Stimulated activated effector memory CD8-positive, alpha-beta T cell treated with anti-CD3 and anti-CD28 coated beads, Interleukin-12 subunit alpha, Interleukin-12 subunit beta, amount 100 ng/mL, for 72 hours (primary cell): ENCODE measurements around the gene DLG5.

ENCODE experiments used
- ATAC-seq: fragments of 150-1000 bp; cut with Tn5 transposase; 2 replicates; pipeline ENCODE4 v1.10.0; 2021
- DNase-seq, 2 donors: peaks; one replicate each; pipeline ENCODE4 v3.0.0; 2021 to 2022; ENCODE audit warnings: low spot score in 2 of 2
- H3K27ac Mint-ChIP-seq: one replicate; pipeline ENCODE4 v1.8.0; 2022; ENCODE audit warnings: mild to moderate bottlenecking, mixed read lengths
- H3K36me3 Mint-ChIP-seq: one replicate; pipeline ENCODE4 v1.8.0; 2022; ENCODE audit warnings: mild to moderate bottlenecking, mixed read lengths
- H3K4me1 Mint-ChIP-seq: one replicate; pipeline ENCODE4 v1.8.0; 2022; ENCODE audit warnings: mixed read lengths
- H3K4me3 Mint-ChIP-seq: one replicate; pipeline ENCODE4 v1.8.0; 2022; ENCODE audit warnings: mild to moderate bottlenecking, mixed read lengths
- H3K9me3 Mint-ChIP-seq: one replicate; pipeline ENCODE4 v1.8.0; 2022; ENCODE audit warnings: mixed read lengths

DLG5 gene

GRCh38 chr10:77861366-77861765 is 65.2 kb downstream of the DLG5 start:
- H3K9me3 Mint-ChIP-seq = no peaks in the 10 kb centered on the region
- H3K4me1 Mint-ChIP-seq = peaks cover 21% of the 10 kb centered on the region
- H3K36me3 Mint-ChIP-seq = no peaks in the 10 kb centered on the region
- no peak overlapping the region for H3K4me3 Mint-ChIP-seq
- no peak overlapping the region for H3K27ac Mint-ChIP-seq
- DNase-seq = no peak
- ATAC-seq = no peak

GRCh38 chr10:77859865-77860282 is 66.7 kb downstream of the DLG5 start:
- Mint-ChIP-seq H3K36me3 (no peaks in the 10 kb centered on the region), H3K4me3 (no peak overlapping the region), H3K9me3 (no peaks in the 10 kb centered on the region), H3K4me1 (peaks cover 12% of the 10 kb centered on the region), H3K27ac (no peak overlapping the region)
- ATAC-seq (no peak), DNase-seq (no peak)

- DNase-seq (no peak), ATAC-seq (no peak)
- no peak overlapping the region for H3K27ac Mint-ChIP-seq
- H3K4me3 Mint-ChIP-seq = no peak overlapping the region
- no peaks in the 10 kb centered on the region for H3K9me3 Mint-ChIP-seq
- H3K36me3 Mint-ChIP-seq = no peaks in the 10 kb centered on the region
- peaks cover 10% of the 10 kb centered on the region for H3K4me1 Mint-ChIP-seq
Observed at GRCh38 chr10:77859200-77859864, 67.2 kb downstream of the DLG5 start.

- no peak overlapping the region for H3K27ac Mint-ChIP-seq
- no peak overlapping the region for H3K4me3 Mint-ChIP-seq
- DNase-seq (no peak), ATAC-seq (no peak)
- H3K9me3 Mint-ChIP-seq = no peaks in the 10 kb centered on the region
- H3K36me3 Mint-ChIP-seq = peaks cover 15% of the 10 kb centered on the region
- no peaks in the 10 kb centered on the region for H3K4me1 Mint-ChIP-seq
Observed at GRCh38 chr10:77857272-77857671, 69.3 kb downstream of the DLG5 start.

- H3K27ac Mint-ChIP-seq = no peak overlapping the region
- peaks cover 17% of the 10 kb centered on the region for H3K36me3 Mint-ChIP-seq
- no peak overlapping the region for H3K4me3 Mint-ChIP-seq
- DNase-seq (no peak), ATAC-seq (no peak)
- no peaks in the 10 kb centered on the region for H3K9me3 Mint-ChIP-seq
- H3K4me1 Mint-ChIP-seq = no peaks in the 10 kb centered on the region
Observed at GRCh38 chr10:77856566-77856965, 70.0 kb downstream of the DLG5 start.

- H3K27ac Mint-ChIP-seq = peak overlapping the region; percentile 17
- ATAC-seq (no peak), DNase-seq (no peak)
- H3K4me1 Mint-ChIP-seq = no peaks in the 10 kb centered on the region
- no peaks in the 10 kb centered on the region for H3K9me3 Mint-ChIP-seq
- no peak overlapping the region for H3K4me3 Mint-ChIP-seq
- peaks cover 20% of the 10 kb centered on the region for H3K36me3 Mint-ChIP-seq
Observed at GRCh38 chr10:77855404-77856155, 71.0 kb downstream of the DLG5 start.

GRCh38 chr10:77854115-77854514 is 72.4 kb downstream of the DLG5 start:
- DNase-seq (no peak), ATAC-seq (no peak)
- no peaks in the 10 kb centered on the region for H3K4me1 Mint-ChIP-seq
- H3K9me3 Mint-ChIP-seq = no peaks in the 10 kb centered on the region
- H3K36me3 Mint-ChIP-seq = peaks cover 20% of the 10 kb centered on the region
- H3K4me3 Mint-ChIP-seq = no peak overlapping the region
- peak overlapping the region; percentile 60 for H3K27ac Mint-ChIP-seq

GRCh38 chr10:77853256-77853655 is 73.3 kb downstream of the DLG5 start:
- no peaks in the 10 kb centered on the region for H3K4me1 Mint-ChIP-seq

GRCh38 chr10:77850620-77851231 is 75.8 kb downstream of the DLG5 start:
- no peaks in the 10 kb centered on the region for H3K9me3 Mint-ChIP-seq
- peak overlapping the region; percentile 29 for H3K27ac Mint-ChIP-seq
- DNase-seq (no peak), ATAC-seq (no peak)
- H3K36me3 Mint-ChIP-seq = peaks cover 20% of the 10 kb centered on the region
- no peaks in the 10 kb centered on the region for H3K4me1 Mint-ChIP-seq
- no peak overlapping the region for H3K4me3 Mint-ChIP-seq

More at GRCh38 chr10:77853256-77853655, 73.3 kb downstream of the DLG5 start:
- no peak overlapping the region for H3K4me3 Mint-ChIP-seq
- ATAC-seq = no peak
- peak overlapping the region; percentile 60 for H3K27ac Mint-ChIP-seq
- H3K36me3 Mint-ChIP-seq = peaks cover 20% of the 10 kb centered on the region
- H3K9me3 Mint-ChIP-seq = no peaks in the 10 kb centered on the region
- no peak for DNase-seq

- Mint-ChIP-seq H3K27ac (peak overlapping the region; percentile 43), H3K4me1 (peaks cover 14% of the 10 kb centered on the region), H3K4me3 (no peak overlapping the region), H3K9me3 (no peaks in the 10 kb centered on the region), H3K36me3 (peaks cover 20% of the 10 kb centered on the region)
- DNase-seq = no peak
- ATAC-seq = peak; percentile 52
Observed at GRCh38 chr10:77849039-77849664, 77.4 kb downstream of the DLG5 start.

- peaks cover 23% of the 10 kb centered on the region for H3K4me1 Mint-ChIP-seq
- no peak overlapping the region for H3K4me3 Mint-ChIP-seq
- peaks cover 5% of the 10 kb centered on the region for H3K36me3 Mint-ChIP-seq
- ATAC-seq (peak; percentile 60), DNase-seq (peak; percentile 62 to 81)
- no peaks in the 10 kb centered on the region for H3K9me3 Mint-ChIP-seq
- no peak overlapping the region for H3K27ac Mint-ChIP-seq
Observed at GRCh38 chr10:77846718-77847311, 79.7 kb downstream of the DLG5 start.

- DNase-seq = no peak
- no peak for ATAC-seq
- Mint-ChIP-seq H3K27ac (no peak overlapping the region), H3K4me1 (peaks cover 23% of the 10 kb centered on the region), H3K4me3 (no peak overlapping the region), H3K36me3 (peaks cover 3% of the 10 kb centered on the region), H3K9me3 (no peaks in the 10 kb centered on the region)
Observed at GRCh38 chr10:77845451-77845850, 81.1 kb downstream of the DLG5 start.

GRCh38 chr10:77844713-77845445 is 81.7 kb downstream of the DLG5 start:
- H3K4me3 Mint-ChIP-seq = no peak overlapping the region
- H3K36me3 Mint-ChIP-seq = peaks cover 6% of the 10 kb centered on the region
- peaks cover 23% of the 10 kb centered on the region for H3K4me1 Mint-ChIP-seq
- no peak for DNase-seq
- no peak for ATAC-seq
- peak overlapping the region; percentile 18 for H3K27ac Mint-ChIP-seq
- no peaks in the 10 kb centered on the region for H3K9me3 Mint-ChIP-seq

GRCh38 chr10:77844177-77844576 is 82.4 kb downstream of the DLG5 start:
- Mint-ChIP-seq H3K9me3 (no peaks in the 10 kb centered on the region), H3K4me3 (no peak overlapping the region), H3K36me3 (peaks cover 6% of the 10 kb centered on the region), H3K27ac (peak overlapping the region; percentile 18), H3K4me1 (peaks cover 23% of the 10 kb centered on the region)
- no peak for ATAC-seq
- DNase-seq = no peak
